MCF 10A (cell line): ENCODE data around the gene UBE2D3. TPM values are rescaled to one million over a fixed set of nuclear protein-coding genes. Genes with fewer than 3 reads are reported as not detected.

Experiments used
- BruUV-seq: library from RNA; stranded (reverse); fragments of 400-500 nt; replicated peaks from 2 replicates; lab custom pipeline; 2021; lab: Mats Ljungman, UMichigan
- CTCF ChIA-PET: fragments of 300-600 bp; sonication (Branson Sonifier 250); formaldehyde crosslinking; extraction: SDS; loops from one replicate; lab custom pipeline; 2021; ENCODE audit warnings: antibody characterized with exemption, inconsistent platforms; lab: Yijun Ruan, JAX
- POLR2A ChIA-PET: fragments of 300-600, 350-650 bp; sonication (Branson Sonifier 250); formaldehyde crosslinking; extraction: SDS; loops from one replicate; lab custom pipeline; 2020; ENCODE audit warnings: antibody characterized with exemption, inconsistent platforms; lab: Yijun Ruan, JAX
- DNase-seq: peaks from one replicate; pipeline ENCODE4 v3.0.0-alpha.2; 2018; ENCODE audit not compliant: unreplicated experiment
- H3K27ac Mint-ChIP-seq: one replicate; pipeline ENCODE4 v1.8.0; 2022; ENCODE audit warnings: mild to moderate bottlenecking, low read depth, mixed read lengths; ENCODE audit not compliant: unreplicated experiment
- H3K27me3 Mint-ChIP-seq: one replicate; pipeline ENCODE4 v1.8.0; 2022; ENCODE audit warnings: mixed read lengths; ENCODE audit not compliant: insufficient read depth, unreplicated experiment
- H3K36me3 Mint-ChIP-seq: one replicate; pipeline ENCODE4 v1.8.0; 2022; ENCODE audit warnings: mild to moderate bottlenecking, moderate library complexity, mixed read lengths; ENCODE audit not compliant: insufficient read depth, unreplicated experiment
- H3K4me1 Mint-ChIP-seq: one replicate; pipeline ENCODE4 v1.8.0; 2022; ENCODE audit warnings: mixed read lengths; ENCODE audit not compliant: insufficient read depth, unreplicated experiment
- H3K4me3 Mint-ChIP-seq: one replicate; pipeline ENCODE4 v1.8.0; 2022; ENCODE audit warnings: mild to moderate bottlenecking, moderate library complexity, mixed read lengths; ENCODE audit not compliant: unreplicated experiment
- H3K9me3 Mint-ChIP-seq: one replicate; pipeline ENCODE4 v1.8.0; 2022; ENCODE audit warnings: mixed read lengths; ENCODE audit not compliant: unreplicated experiment
- CTCF ChIP-seq: fragments of 200-600 bp; IDR thresholded peaks from one replicate; pipeline ENCODE4 v1.8.0; 2022; ENCODE audit warnings: antibody characterized with exemption, mild to moderate bottlenecking; ENCODE audit not compliant: unreplicated experiment
- intact Hi-C: fragments of 100-400 bp; cut with micrococcal nuclease; formaldehyde crosslinking; loops from 2 replicates; pipeline ENCODE4 v1.14.1; 2022
- total RNA-seq: library from RNA; stranded (reverse); gene quantifications from 2 replicates; pipeline ENCODE4 v1.2.3, GENCODE V29; 2022

Gene UBE2D3
- total RNA-seq, 1 experiment from 2014 or later = 505 TPM

GRCh38 chr4:102850370-102850769 is 23.0 kb upstream of the UBE2D3 start:
- POLR2A ChIA-PET = interaction anchor here (3.1 to 3.4 kb wide), 2 partner anchors 18 to 23 kb away, joined by 20 to 22 read pairs; partner anchors contain the start of genes CISD2 and UBE2D3
- Mint-ChIP-seq H3K36me3 (peaks cover 12% of the 10 kb centered on the region), H3K9me3 (no peaks in the 10 kb centered on the region), H3K4me3 (no peak overlapping the region), H3K27ac (no peak overlapping the region), H3K4me1 (no peaks in the 10 kb centered on the region), H3K27me3 (no peaks in the 10 kb centered on the region)
- intact Hi-C loops = no loop called here
- CTCF ChIA-PET = interaction anchor here (0.6 to 1.9 kb wide), 2 partner anchors 30 to 229 kb away, joined by 4 read pairs; no protein-coding TSS in a partner anchor
- DNase-seq = no peak
- TF ChIP-seq CTCF = no peak
- BruUV-seq = no TSS peak

- BruUV-seq = no TSS peak
- H3K36me3 Mint-ChIP-seq = peaks cover 12% of the 10 kb centered on the region
- H3K4me1 Mint-ChIP-seq = no peaks in the 10 kb centered on the region
- ChIA-PET POLR2A (no interaction called here), CTCF (interaction anchor here (1.1 kb wide), 1 partner anchor 200 kb away, joined by 4 read pairs; no protein-coding TSS in a partner anchor)
- no peak overlapping the region for H3K27ac Mint-ChIP-seq
- DNase-seq = no peak
- TF ChIP-seq CTCF = no peak
- no peaks in the 10 kb centered on the region for H3K9me3 Mint-ChIP-seq
- intact Hi-C loops = no loop called here
- no peaks in the 10 kb centered on the region for H3K27me3 Mint-ChIP-seq
- H3K4me3 Mint-ChIP-seq = no peak overlapping the region
These were observed 22.3 kb upstream of the UBE2D3 start for GRCh38 chr4:102849579-102850104.

- Mint-ChIP-seq H3K27ac (no peak overlapping the region), H3K9me3 (no peaks in the 10 kb centered on the region), H3K27me3 (no peaks in the 10 kb centered on the region), H3K4me3 (no peak overlapping the region), H3K4me1 (no peaks in the 10 kb centered on the region), H3K36me3 (peaks cover 7% of the 10 kb centered on the region)
- POLR2A ChIA-PET = interaction anchor here (0.5 to 2.9 kb wide), 3 partner anchors 20 to 351 kb away, joined by 3 to 12 read pairs (median 3); partner anchors contain the start of genes CISD2 and UBE2D3
- no peak for DNase-seq
- CTCF ChIA-PET = interaction anchor here (0.7 kb wide), 1 partner anchor 530 kb away, joined by 3 read pairs; no protein-coding TSS in a partner anchor
- no TSS peak for BruUV-seq
- TF ChIP-seq CTCF = no peak
- intact Hi-C loops = no loop called here
These were observed 20.3 kb upstream of the UBE2D3 start for GRCh38 chr4:102847687-102848086.

- CTCF ChIA-PET = no interaction called here
- POLR2A ChIA-PET = no interaction called here
- H3K36me3 Mint-ChIP-seq = peaks cover 6% of the 10 kb centered on the region
- no peak for DNase-seq
- H3K27me3 Mint-ChIP-seq = no peaks in the 10 kb centered on the region
- TF ChIP-seq CTCF = no peak
- intact Hi-C loops = no loop called here
- no peak overlapping the region for H3K4me3 Mint-ChIP-seq
- H3K9me3 Mint-ChIP-seq = no peaks in the 10 kb centered on the region
- no peaks in the 10 kb centered on the region for H3K4me1 Mint-ChIP-seq
- H3K27ac Mint-ChIP-seq = no peak overlapping the region
- BruUV-seq = no TSS peak
These were observed 16.6 kb upstream of the UBE2D3 start for GRCh38 chr4:102843938-102844337.
